HEK293 (cell line): ENCODE data around the gene NR1I2.

Experiments used
- CTCF ChIA-PET: fragments of 350-600 bp; formaldehyde crosslinking; extraction: SDS; loops from one replicate; lab custom pipeline; 2021; ENCODE audit warnings: antibody characterized with exemption; lab: Yijun Ruan, JAX
- POLR2A ChIA-PET: fragments of 300-600 bp; formaldehyde crosslinking; extraction: SDS; loops from one replicate; lab custom pipeline; 2020; ENCODE audit warnings: antibody characterized with exemption, inconsistent platforms; lab: Yijun Ruan, JAX
- H3K27ac ChIP-seq: fragments of 200-500 bp; sonication (Bioruptor generic); 2 replicates; pipeline ENCODE4 v1.5.1; 2014; ENCODE audit warnings: low read depth, low read length, control low read depth, inconsistent platforms; ENCODE audit errors: extremely low read depth
- H3K36me3 ChIP-seq, 2 experiments: fragments of 200-500 bp in 1 of 2; sonication (Bioruptor generic) in 1 of 2; 1 replicate in 1 of 2; 2 replicates in 1 of 2; pipeline ENCODE4 v1.5.1; 2014 to 2017; ENCODE audit warnings: inconsistent platforms in 2 of 2, low read length in 2 of 2; ENCODE audit not compliant: control insufficient read depth in 2 of 2, insufficient read depth in 1 of 2
- H3K4me1 ChIP-seq: fragments of 200-500 bp; sonication (Bioruptor generic); 2 replicates; pipeline ENCODE4 v1.5.1; 2014; ENCODE audit warnings: mild to moderate bottlenecking, low read length, inconsistent platforms; ENCODE audit not compliant: control insufficient read depth, insufficient read depth
- H3K4me3 ChIP-seq: 2 replicates; pipeline ENCODE4 v1.5.1; 2011; ENCODE audit warnings: low read depth, mild to moderate bottlenecking, control low read depth, low read length, moderate library complexity
- H3K9me3 ChIP-seq: fragments of 200-500 bp; sonication (Bioruptor generic); 2 replicates; pipeline ENCODE4 v1.5.1; 2014; ENCODE audit warnings: low read depth, low read length, inconsistent platforms; ENCODE audit not compliant: control insufficient read depth, insufficient read depth
- BCL11B ChIP-seq: fragments of 450-650 bp; formaldehyde crosslinking; IDR thresholded peaks from 2 replicates; pipeline ENCODE4 v1.5.1; 2016; ENCODE audit warnings: low read depth, missing biosample characterization, missing genetic modification characterization
- GLI2 ChIP-seq: fragments of 450-650 bp; formaldehyde crosslinking; IDR thresholded peaks from 2 replicates; pipeline ENCODE4; 2017; ENCODE audit warnings: missing biosample characterization, missing genetic modification characterization, low read depth, borderline replicate concordance
- GLI4 ChIP-seq: fragments of 450-650 bp; formaldehyde crosslinking; IDR thresholded peaks from 2 replicates; pipeline ENCODE4 v1.5.1; 2016; ENCODE audit warnings: missing biosample characterization, missing genetic modification characterization
- KLF10 ChIP-seq: fragments of 450-650 bp; IDR thresholded peaks from 2 replicates; pipeline ENCODE4 v1.5.1; 2018; ENCODE audit warnings: missing biosample characterization, mild to moderate bottlenecking, missing genetic modification characterization
- KLF9 ChIP-seq: fragments of 450-650 bp; formaldehyde crosslinking; IDR thresholded peaks from 2 replicates; pipeline ENCODE4 v1.5.1; 2016; ENCODE audit warnings: missing biosample characterization, missing genetic modification characterization, low read depth
- SP3 ChIP-seq: fragments of 450-650 bp; formaldehyde crosslinking; IDR thresholded peaks from 2 replicates; pipeline ENCODE4 v1.5.1; 2016; ENCODE audit warnings: missing biosample characterization, missing genetic modification characterization
- SP7 ChIP-seq: fragments of 450-650 bp; formaldehyde crosslinking; IDR thresholded peaks from 2 replicates; pipeline ENCODE4 v1.5.1; 2016; ENCODE audit warnings: missing biosample characterization, missing genetic modification characterization
- TRIM28 ChIP-seq: IDR thresholded peaks from 2 replicates; pipeline ENCODE4 v1.6.1; 2011; ENCODE audit warnings: low read length, control low read depth, borderline replicate concordance
- ZNF138 ChIP-seq: fragments of 450-650 bp; formaldehyde crosslinking; IDR thresholded peaks from 2 replicates; pipeline ENCODE4 v1.5.1; 2016; ENCODE audit warnings: missing biosample characterization, missing genetic modification characterization, borderline replicate concordance
- ZNF155 ChIP-seq: fragments of 450-650 bp; formaldehyde crosslinking; IDR thresholded peaks from 2 replicates; pipeline ENCODE4 v1.5.1; 2016; ENCODE audit warnings: missing biosample characterization, missing genetic modification characterization
- ZNF239 ChIP-seq: fragments of 450-650 bp; formaldehyde crosslinking; IDR thresholded peaks from 2 replicates; pipeline ENCODE4 v1.5.1; 2016; ENCODE audit warnings: missing biosample characterization, missing genetic modification characterization
- ZNF302 ChIP-seq: fragments of 450-650 bp; formaldehyde crosslinking; IDR thresholded peaks from 2 replicates; pipeline ENCODE4 v1.5.1; 2016; ENCODE audit warnings: missing biosample characterization, missing genetic modification characterization, low read depth
- ZNF311 ChIP-seq: fragments of 450-650 bp; formaldehyde crosslinking; IDR thresholded peaks from 2 replicates; pipeline ENCODE4 v1.5.1; 2017; ENCODE audit warnings: missing biosample characterization, missing genetic modification characterization, borderline replicate concordance
- ZNF354C ChIP-seq: fragments of 450-650 bp; formaldehyde crosslinking; IDR thresholded peaks from 2 replicates; pipeline ENCODE4 v1.5.1; 2016; ENCODE audit warnings: missing biosample characterization, missing genetic modification characterization, low read depth, borderline replicate concordance
- ZNF423 ChIP-seq: fragments of 450-650 bp; formaldehyde crosslinking; IDR thresholded peaks from 2 replicates; pipeline ENCODE4 v1.5.1; 2016; ENCODE audit warnings: missing biosample characterization, missing genetic modification characterization
- ZNF561 ChIP-seq: fragments of 450-650 bp; IDR thresholded peaks from 2 replicates; pipeline ENCODE4 v1.5.1; 2018; ENCODE audit warnings: missing biosample characterization, missing genetic modification characterization, borderline replicate concordance
- ZNF600 ChIP-seq: fragments of 450-650 bp; formaldehyde crosslinking; IDR thresholded peaks from 2 replicates; pipeline ENCODE4 v1.5.1; 2016; ENCODE audit warnings: missing biosample characterization, missing genetic modification characterization
- ZNF621 ChIP-seq: fragments of 450-650 bp; formaldehyde crosslinking; IDR thresholded peaks from 2 replicates; pipeline ENCODE4 v1.5.1; 2017; ENCODE audit warnings: missing biosample characterization, missing genetic modification characterization
- ZNF664 ChIP-seq: fragments of 450-650 bp; formaldehyde crosslinking; IDR thresholded peaks from 2 replicates; pipeline ENCODE4 v1.5.1; 2016; ENCODE audit warnings: missing biosample characterization, missing genetic modification characterization
- ZNF777 ChIP-seq: fragments of 450-650 bp; formaldehyde crosslinking; IDR thresholded peaks from 2 replicates; pipeline ENCODE4 v1.5.1; 2017; ENCODE audit warnings: missing biosample characterization, missing genetic modification characterization, borderline replicate concordance
- ZNF791 ChIP-seq: fragments of 450-650 bp; formaldehyde crosslinking; IDR thresholded peaks from 2 replicates; pipeline ENCODE4 v1.5.1; 2016; ENCODE audit warnings: missing biosample characterization, missing genetic modification characterization
- TF ChIP-seq, protein P1 (sequence below): fragments of 450-650 bp; formaldehyde crosslinking; IDR thresholded peaks from 2 replicates; pipeline ENCODE4 v1.5.1; 2016; ENCODE audit warnings: missing biosample characterization, missing genetic modification characterization
- TF ChIP-seq, protein P2 (sequence below): fragments of 450-650 bp; formaldehyde crosslinking; IDR thresholded peaks from 2 replicates; pipeline ENCODE4 v1.5.1; 2016; ENCODE audit warnings: missing biosample characterization, missing genetic modification characterization
- TF ChIP-seq, protein P3 (sequence below): fragments of 450-650 bp; formaldehyde crosslinking; IDR thresholded peaks from 2 replicates; pipeline ENCODE4 v1.5.1; 2016; ENCODE audit warnings: missing biosample characterization, missing genetic modification characterization
- TF ChIP-seq, protein P4 (sequence below): fragments of 450-650 bp; formaldehyde crosslinking; IDR thresholded peaks from 2 replicates; pipeline ENCODE4 v1.5.1; 2016; ENCODE audit warnings: missing biosample characterization, missing genetic modification characterization
- TF ChIP-seq, protein P5 (sequence below): fragments of 450-650 bp; formaldehyde crosslinking; IDR thresholded peaks from 2 replicates; pipeline ENCODE4 v1.5.1; 2016; ENCODE audit warnings: missing biosample characterization, missing genetic modification characterization

Gene NR1I2

DNA sequence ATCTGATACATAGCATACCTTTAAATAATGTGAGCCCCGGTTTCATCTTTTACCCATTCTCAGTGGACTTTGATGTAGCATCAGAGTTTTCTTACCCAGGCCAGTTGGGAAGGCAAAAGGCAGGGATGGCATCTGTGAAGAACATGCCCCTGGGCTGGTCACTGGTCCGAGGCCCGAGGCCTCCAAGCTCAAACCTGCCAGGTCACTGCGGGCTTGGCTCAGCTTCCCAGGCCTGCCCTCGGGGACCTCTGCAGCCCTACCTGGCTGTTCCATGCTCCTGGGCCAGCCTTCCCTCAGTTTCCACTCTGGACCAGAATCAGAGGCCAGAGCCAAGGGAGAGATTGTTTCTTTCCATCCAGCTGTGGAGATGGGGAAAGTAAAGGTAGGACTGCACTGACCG, 26.9 kb downstream of the NR1I2 start:
- ChIA-PET CTCF (no interaction called here), POLR2A (no interaction called here)
- Histone ChIP-seq H3K9me3 (no peaks in the 10 kb centered on the region), H3K4me1 (no peaks in the 10 kb centered on the region), H3K36me3 (no peaks in the 10 kb centered on the region), H3K4me3 (no peak overlapping the region), H3K27ac (no peak overlapping the region)
- TF ChIP-seq SP3 (tag by site-specific recombination) (no peak), ZNF621 (tag by site-specific recombination) (no peak), GLI4 (tag by site-specific recombination) (no peak), ZNF777 (tag by site-specific recombination) (no peak), ZNF302 (tag by site-specific recombination) (no peak), ZNF600 (tag by site-specific recombination) (no peak), ZNF561 (tag by site-specific recombination) (no peak), KLF9 (tag by site-specific recombination) (no peak), ZNF664 (tag by site-specific recombination) (no peak), ZNF239 (tag by site-specific recombination) (no peak), GLI2 (tag by site-specific recombination) (no peak), TRIM28 (no peak), ZNF311 (no peak), ZNF423 (tag by site-specific recombination) (no peak)
- TF ChIP-seq, protein P1, sequence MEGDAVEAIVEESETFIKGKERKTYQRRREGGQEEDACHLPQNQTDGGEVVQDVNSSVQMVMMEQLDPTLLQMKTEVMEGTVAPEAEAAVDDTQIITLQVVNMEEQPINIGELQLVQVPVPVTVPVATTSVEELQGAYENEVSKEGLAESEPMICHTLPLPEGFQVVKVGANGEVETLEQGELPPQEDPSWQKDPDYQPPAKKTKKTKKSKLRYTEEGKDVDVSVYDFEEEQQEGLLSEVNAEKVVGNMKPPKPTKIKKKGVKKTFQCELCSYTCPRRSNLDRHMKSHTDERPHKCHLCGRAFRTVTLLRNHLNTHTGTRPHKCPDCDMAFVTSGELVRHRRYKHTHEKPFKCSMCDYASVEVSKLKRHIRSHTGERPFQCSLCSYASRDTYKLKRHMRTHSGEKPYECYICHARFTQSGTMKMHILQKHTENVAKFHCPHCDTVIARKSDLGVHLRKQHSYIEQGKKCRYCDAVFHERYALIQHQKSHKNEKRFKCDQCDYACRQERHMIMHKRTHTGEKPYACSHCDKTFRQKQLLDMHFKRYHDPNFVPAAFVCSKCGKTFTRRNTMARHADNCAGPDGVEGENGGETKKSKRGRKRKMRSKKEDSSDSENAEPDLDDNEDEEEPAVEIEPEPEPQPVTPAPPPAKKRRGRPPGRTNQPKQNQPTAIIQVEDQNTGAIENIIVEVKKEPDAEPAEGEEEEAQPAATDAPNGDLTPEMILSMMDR = no peak
- TF ChIP-seq, protein P2, sequence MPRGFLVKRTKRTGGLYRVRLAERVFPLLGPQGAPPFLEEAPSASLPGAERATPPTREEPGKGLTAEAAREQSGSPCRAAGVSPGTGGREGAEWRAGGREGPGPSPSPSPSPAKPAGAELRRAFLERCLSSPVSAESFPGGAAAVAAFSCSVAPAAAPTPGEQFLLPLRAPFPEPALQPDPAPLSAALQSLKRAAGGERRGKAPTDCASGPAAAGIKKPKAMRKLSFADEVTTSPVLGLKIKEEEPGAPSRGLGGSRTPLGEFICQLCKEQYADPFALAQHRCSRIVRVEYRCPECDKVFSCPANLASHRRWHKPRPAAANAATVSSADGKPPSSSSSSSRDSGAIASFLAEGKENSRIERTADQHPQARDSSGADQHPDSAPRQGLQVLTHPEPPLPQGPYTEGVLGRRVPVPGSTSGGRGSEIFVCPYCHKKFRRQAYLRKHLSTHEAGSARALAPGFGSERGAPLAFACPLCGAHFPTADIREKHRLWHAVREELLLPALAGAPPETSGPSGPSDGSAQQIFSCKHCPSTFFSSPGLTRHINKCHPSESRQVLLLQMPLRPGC (tag by site-specific recombination) = no peak
- TF ChIP-seq, protein P3, sequence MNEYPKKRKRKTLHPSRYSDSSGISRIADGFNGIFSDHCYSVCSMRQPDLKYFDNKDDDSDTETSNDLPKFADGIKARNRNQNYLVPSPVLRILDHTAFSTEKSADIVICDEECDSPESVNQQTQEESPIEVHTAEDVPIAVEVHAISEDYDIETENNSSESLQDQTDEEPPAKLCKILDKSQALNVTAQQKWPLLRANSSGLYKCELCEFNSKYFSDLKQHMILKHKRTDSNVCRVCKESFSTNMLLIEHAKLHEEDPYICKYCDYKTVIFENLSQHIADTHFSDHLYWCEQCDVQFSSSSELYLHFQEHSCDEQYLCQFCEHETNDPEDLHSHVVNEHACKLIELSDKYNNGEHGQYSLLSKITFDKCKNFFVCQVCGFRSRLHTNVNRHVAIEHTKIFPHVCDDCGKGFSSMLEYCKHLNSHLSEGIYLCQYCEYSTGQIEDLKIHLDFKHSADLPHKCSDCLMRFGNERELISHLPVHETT = no peak
- TF ChIP-seq, protein P4, sequence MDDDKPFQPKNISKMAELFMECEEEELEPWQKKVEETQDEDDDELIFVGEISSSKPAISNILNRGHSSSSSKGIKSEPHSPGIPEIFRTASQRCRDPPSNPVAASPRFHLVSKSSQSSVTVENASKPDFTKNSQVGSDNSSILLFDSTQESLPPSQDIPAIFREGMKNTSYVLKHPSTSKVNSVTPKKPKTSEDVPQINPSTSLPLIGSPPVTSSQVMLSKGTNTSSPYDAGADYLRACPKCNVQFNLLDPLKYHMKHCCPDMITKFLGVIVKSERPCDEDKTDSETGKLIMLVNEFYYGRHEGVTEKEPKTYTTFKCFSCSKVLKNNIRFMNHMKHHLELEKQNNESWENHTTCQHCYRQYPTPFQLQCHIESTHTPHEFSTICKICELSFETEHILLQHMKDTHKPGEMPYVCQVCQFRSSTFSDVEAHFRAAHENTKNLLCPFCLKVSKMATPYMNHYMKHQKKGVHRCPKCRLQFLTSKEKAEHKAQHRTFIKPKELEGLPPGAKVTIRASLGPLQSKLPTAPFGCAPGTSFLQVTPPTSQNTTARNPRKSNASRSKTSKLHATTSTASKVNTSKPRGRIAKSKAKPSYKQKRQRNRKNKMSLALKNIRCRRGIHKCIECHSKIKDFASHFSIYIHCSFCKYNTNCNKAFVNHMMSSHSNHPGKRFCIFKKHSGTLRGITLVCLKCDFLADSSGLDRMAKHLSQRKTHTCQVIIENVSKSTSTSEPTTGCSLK = no peak

DNA sequence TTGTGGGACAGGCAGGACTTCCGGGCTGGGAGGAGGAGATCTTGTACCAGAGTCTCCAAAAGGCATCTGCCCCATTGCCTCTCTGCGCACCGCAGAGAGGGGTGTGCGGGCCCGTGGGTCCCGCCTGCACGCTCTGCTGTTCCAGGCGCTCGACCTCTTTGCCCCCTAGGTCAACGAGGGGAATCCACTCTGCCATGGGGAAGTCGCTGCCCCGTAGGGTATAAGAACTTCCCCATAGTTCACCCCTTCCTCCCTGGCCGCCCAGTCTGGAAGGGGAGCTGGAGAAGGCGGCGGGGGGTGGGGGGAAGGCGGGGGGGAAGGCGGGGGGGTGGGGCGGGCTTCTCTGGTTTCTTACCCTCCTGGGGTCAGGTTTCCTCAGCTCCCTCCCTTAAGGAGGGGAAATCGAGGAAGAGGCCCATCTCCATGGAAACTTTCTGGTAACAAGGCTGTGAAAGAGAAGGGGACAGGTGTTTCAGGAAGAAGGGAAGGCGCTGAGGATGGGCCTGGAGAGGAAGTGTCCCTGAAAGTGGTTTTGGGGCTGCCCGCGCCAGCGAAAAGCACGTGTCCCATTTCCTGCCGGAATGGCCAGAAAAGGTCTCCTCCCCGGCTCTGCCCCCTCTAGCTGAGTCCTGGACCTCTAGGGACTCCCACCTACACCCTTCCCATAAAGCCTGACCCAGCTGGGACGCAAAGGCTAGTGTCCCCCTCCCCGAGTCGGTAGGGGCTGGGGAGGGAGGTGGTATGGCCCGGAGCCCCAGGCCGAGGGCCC, 27.5 kb downstream of the NR1I2 start:
- no peaks in the 10 kb centered on the region for H3K9me3 ChIP-seq
- H3K4me1 ChIP-seq = no peaks in the 10 kb centered on the region
- ChIA-PET POLR2A (no interaction called here), CTCF (no interaction called here)
- no peak overlapping the region for H3K27ac ChIP-seq
- H3K36me3 ChIP-seq = no peaks in the 10 kb centered on the region
- no peak overlapping the region for H3K4me3 ChIP-seq
- TF ChIP-seq ZNF354C (tag by site-specific recombination) (no peak), SP7 (tag by site-specific recombination) (no peak), ZNF155 (tag by site-specific recombination) (no peak), SP3 (tag by site-specific recombination) (no peak), ZNF302 (tag by site-specific recombination) (no peak), BCL11B (no peak), ZNF791 (tag by site-specific recombination) (no peak), ZNF138 (tag by site-specific recombination) (no peak), KLF10 (tag by site-specific recombination) (no peak)
- TF ChIP-seq, protein P5, sequence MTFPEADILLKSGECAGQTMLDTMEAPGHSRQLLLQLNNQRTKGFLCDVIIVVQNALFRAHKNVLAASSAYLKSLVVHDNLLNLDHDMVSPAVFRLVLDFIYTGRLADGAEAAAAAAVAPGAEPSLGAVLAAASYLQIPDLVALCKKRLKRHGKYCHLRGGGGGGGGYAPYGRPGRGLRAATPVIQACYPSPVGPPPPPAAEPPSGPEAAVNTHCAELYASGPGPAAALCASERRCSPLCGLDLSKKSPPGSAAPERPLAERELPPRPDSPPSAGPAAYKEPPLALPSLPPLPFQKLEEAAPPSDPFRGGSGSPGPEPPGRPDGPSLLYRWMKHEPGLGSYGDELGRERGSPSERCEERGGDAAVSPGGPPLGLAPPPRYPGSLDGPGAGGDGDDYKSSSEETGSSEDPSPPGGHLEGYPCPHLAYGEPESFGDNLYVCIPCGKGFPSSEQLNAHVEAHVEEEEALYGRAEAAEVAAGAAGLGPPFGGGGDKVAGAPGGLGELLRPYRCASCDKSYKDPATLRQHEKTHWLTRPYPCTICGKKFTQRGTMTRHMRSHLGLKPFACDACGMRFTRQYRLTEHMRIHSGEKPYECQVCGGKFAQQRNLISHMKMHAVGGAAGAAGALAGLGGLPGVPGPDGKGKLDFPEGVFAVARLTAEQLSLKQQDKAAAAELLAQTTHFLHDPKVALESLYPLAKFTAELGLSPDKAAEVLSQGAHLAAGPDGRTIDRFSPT (tag by site-specific recombination) = no peak
